Colon (tissue), 2 donors: ENCODE measurements around the gene PLCG1.

Source experiments
- FAIRE-seq: peaks from 2 replicates; lab custom pipeline; 2012; peaks lifted over from hg19 to GRCh38; lab: Jason Lieb, UNC
- donor health status: control.
- donor health status: control.

PLCG1 gene

DNA sequence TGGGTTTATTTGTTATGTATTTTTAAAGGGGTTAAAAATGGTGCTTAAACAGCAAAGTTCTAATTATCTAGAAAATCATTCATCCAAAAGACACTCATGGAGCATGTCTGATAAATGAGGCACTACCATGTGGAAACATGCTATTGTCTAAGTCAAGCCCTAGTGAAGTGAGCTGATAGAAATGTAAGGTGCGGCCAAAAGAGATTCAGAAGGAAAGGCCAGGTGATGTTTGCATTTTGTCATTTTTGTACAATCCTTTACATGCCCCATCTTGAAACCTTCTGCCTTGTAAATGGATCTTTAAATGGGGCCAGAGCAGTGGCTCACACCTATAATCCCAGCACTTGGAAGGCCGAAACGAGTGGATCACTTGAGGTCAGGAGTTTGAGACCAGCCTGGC, 77.3 kb downstream of the PLCG1 start:
- FAIRE-seq, result no peak

DNA sequence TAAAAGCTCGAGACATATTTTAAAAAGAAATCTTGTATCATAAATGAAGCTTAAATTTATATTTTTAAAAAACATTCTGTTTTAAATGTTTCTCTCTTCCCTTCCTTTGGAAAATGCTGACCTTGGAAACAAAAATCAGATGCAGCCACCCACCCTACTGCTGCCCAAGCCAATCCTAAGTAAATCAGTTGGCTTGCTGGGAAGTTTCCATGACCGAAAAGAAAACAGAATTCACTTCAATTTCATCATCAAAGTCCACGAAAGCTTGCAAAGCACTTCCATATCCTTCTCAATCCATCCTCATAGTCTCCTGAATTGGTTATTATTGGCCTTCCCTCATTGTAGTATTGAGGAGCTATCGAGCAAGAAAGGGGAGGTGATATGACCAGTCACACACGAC, 80.1 kb downstream of the PLCG1 start:
- FAIRE-seq, result no peak

DNA sequence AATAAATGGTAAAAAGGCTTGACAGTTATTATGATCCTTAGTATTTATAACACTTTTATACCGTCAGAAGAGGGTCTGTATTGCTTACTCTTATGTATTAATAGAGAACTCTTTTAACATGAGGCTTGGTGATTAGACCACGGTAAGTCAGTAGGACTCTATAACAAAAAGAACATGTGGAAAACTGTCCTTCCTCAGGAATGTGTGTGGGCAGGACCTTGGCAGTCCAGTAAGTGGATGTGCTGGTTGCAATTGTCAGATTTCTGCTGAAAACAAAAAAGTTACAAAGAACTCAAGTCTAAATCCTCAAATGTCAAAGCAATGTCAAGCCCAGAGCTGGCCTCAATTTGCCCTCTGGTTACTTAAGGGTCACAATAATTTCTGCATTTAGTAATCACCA, 81.1 kb downstream of the PLCG1 start:
- no peak for FAIRE-seq

DNA sequence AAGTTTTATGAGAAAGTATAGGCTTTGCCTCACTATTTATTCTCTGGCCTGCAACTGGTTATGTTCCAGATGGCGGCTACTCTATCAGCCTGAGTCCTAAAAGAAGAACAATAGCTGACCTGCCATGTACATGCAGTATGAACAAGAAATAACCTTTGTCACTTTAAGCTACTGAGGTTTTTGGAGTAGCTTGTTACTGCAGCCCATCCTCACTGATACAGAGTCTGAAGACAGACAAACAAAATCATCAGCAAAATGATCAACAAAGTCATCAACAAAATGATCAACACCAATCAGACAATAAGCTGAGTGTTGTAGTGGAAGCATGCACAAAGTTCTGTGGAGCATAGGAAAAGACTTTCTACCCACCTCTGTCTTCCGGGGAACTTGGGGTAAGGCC, 82.5 kb downstream of the PLCG1 start:
- FAIRE-seq, result no peak

DNA sequence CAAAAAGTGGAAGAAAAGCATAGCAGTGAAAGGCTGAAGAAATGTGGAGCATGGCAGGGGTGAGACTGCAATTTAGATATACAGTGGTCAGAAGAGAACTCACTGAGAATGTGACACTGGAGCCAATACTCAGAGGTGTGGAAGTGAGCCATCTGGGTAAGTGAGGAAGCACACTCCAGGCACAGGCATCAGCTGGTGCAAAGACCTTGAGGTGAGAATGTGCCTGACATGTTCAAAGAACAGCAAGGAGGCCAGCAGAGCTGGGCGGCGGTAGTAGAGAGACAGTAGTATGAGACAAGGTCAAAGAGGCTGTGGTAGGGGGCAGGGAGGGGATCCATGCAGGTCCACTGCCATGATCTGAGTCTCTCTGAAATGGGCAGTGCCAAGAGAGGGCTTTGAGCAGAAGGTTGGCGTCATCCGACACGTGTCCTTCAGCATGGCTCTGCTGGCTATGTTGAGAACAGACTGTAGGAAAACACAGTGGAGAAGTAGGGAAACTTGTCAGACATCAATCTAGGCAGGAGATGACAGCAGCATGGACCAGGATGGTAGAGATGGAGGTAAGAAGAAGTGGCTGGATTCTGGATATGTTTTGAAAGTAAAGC, 84.4 kb downstream of the PLCG1 start:
- no peak for FAIRE-seq

DNA sequence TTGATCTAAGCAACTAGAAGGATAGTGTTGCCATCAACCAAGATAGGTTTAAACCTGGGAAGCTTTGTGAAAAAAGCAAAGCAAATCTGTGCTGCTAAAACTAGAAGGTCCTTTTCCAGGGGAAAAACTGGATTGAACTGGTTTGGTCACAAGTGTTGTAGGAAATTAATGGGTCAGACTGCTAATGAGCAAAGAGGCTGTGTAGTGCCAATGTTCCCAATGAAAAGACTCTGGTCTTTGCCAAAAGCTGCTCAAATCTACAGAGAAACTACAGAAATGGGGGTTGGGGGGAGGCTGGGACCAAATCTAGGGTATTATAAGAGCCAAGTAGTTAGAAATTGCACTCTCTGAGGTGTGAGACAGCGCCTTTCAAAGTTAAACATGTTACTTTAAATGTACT, 85.0 kb downstream of the PLCG1 start:
- FAIRE-seq, result no peak

DNA sequence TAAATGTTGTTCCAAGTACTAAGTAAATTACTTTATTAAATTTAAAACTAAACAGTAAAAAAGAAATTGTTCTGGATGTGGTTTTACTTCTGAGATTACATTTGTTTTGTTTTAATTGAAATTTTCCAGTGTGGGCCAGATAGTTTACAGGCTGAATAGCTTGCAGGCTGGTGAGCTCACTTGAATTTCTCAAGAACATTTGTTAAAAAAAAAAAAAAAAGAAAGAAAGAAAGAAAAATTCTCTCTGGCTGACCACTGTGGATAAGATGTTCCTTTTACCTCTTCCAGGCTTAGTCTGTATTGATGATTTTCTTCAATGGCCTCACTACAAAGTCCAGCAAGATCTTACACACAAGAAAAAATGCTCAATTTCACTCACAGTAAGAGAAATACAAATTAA, 85.4 kb downstream of the PLCG1 start:
- FAIRE-seq, result no peak

DNA sequence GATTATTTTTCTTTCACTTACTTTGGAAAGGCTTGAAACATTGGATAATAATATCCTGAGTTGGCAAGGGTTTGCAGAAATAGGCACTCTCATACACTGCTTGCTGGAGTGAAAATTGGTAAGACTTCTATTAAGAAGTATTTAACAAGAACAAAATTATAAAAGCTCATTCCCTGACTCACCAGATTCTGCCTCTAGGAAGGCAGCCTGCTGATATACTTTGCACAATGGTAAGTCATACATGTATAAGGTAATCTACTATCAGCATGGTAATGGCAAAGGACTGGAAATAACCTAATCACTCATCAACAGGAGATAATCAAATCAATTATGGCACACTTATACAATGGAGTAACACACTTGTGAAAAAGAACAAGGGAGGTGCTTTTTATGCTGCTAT, 85.8 kb downstream of the PLCG1 start:
- FAIRE-seq, result no peak

DNA sequence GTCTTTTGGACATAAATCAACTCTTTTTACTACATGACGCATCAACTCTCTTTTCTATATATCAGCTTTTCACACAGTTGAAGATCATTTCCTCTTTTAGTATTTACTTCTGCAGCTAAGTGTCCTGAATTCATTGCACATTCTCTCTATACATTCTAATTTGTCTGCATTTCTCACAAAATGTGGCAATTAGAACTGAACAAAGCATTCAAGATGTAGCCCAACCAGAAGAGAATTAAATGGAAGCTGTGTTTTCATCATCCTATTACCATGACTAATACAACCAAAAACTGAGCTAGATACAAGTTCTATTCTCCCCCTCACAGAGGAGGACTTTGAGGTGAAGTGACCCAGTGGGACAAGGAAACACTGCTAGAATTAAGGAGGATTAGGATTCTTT, 86.9 kb downstream of the PLCG1 start:
- no peak for FAIRE-seq

DNA sequence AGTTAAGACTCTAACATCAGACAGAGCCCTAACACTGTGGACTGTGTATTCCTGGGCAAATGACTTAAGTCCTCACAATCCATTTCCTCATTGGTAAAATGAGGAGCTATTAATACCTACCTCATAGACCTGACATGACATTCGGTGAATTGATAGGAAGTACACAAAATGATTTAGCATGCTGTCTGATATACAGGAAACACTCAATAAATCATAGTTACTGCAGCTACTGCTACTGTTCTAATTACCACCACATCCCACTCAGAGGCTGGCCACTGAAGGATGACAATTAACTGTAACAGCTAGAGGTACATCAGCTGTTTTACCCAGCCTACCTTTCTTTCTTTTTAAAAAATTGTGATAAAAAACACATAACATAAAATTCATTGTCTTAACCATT, 87.7 kb downstream of the PLCG1 start:
- no peak for FAIRE-seq

DNA sequence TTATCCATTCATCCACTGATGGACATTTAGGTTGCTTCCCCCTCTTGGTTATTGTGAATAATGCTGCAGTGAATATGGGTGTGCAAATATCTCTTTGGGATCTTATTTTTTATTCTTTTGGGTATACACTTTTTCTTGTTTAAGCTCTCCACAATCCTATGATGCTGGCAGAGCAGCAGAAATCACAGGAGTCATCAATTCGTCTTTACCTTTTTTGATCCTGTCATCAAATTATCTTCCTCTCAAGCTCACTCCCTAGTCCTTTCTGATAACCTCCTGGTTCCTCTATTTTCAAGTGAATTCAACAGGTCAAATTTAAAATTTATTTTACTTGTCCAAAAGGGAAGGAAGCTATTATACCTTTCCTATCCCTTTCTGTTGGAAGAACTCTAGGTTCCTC, 89.1 kb downstream of the PLCG1 start:
- no peak for FAIRE-seq
